Karpas-422 (cell line): ENCODE measurements around the gene MYF5. TPM values are rescaled to one million over a fixed set of nuclear protein-coding genes. Genes with fewer than 3 reads are reported as not detected.

Source experiments
- DNase-seq: peaks from one replicate; pipeline ENCODE4 v3.0.0-alpha.2; 2015
- H2AFZ ChIP-seq: fragments of 200-600 bp; sonication (generic); 2 replicates; pipeline ENCODE4 v1.6.1; 2014; ENCODE audit warnings: antibody characterized with exemption, low read length, mixed read lengths
- H3K27ac ChIP-seq: fragments of 200-600 bp; sonication (generic); 2 replicates; pipeline ENCODE4 v1.5.1; 2014; ENCODE audit warnings: mild to moderate bottlenecking, low read length, moderate library complexity
- H3K27me3 ChIP-seq: fragments of 200-600 bp; sonication (generic); 2 replicates; pipeline ENCODE4 v1.6.1; 2014; ENCODE audit warnings: low read length, mixed read lengths
- H3K36me3 ChIP-seq: fragments of 200-600 bp; sonication (generic); 2 replicates; pipeline ENCODE4 v1.6.1; 2014; ENCODE audit warnings: low read length, mixed read lengths; ENCODE audit not compliant: insufficient read depth
- H3K4me1 ChIP-seq: fragments of 200-600 bp; sonication (generic); 2 replicates; pipeline ENCODE4 v1.6.1; 2014; ENCODE audit warnings: mild to moderate bottlenecking, low read length, mixed read lengths
- H3K4me2 ChIP-seq: fragments of 200-600 bp; sonication (generic); 2 replicates; pipeline ENCODE4 v1.6.1; 2014; ENCODE audit warnings: low read length, low read depth, mild to moderate bottlenecking; ENCODE audit not compliant: poor library complexity, severe bottlenecking
- H3K4me3 ChIP-seq: fragments of 200-600 bp; sonication (generic); 2 replicates; pipeline ENCODE4 v1.5.1; 2014; ENCODE audit warnings: mild to moderate bottlenecking, antibody characterized with exemption, low read length, mixed read lengths
- H3K79me2 ChIP-seq: fragments of 200-600 bp; sonication (generic); 2 replicates; pipeline ENCODE4 v1.6.1; 2014; ENCODE audit warnings: mild to moderate bottlenecking, low read length, mixed read lengths
- H3K9ac ChIP-seq: fragments of 200-600 bp; sonication (generic); 2 replicates; pipeline ENCODE4 v1.6.0; 2014; ENCODE audit warnings: low read length
- H3K9me2 ChIP-seq: fragments of 200-600 bp; sonication (generic), shearing (Covaris generic); replicated peaks from 2 replicates; pipeline ENCODE4 v1.6.0; 2014; ENCODE audit warnings: mild to moderate bottlenecking, low read length, moderate library complexity; ENCODE audit not compliant: insufficient read depth
- H3K9me3 ChIP-seq: fragments of 300-700, 200-600 bp; sonication (generic); 2 replicates; pipeline ENCODE4 v1.6.1; 2014; ENCODE audit warnings: low read length, mixed read lengths
- H4K20me1 ChIP-seq: fragments of 200-600 bp; sonication (generic); 2 replicates; pipeline ENCODE4 v1.6.1; 2014; ENCODE audit warnings: mild to moderate bottlenecking, antibody characterized with exemption, low read length, low read depth; ENCODE audit not compliant: insufficient read depth
- total RNA-seq: library from RNA; depleted of rRNA; stranded (reverse); fragments of >200 nt; shearing (Covaris generic); gene quantifications from 2 replicates; pipeline ENCODE4 v1.2.3, GENCODE V29; 2014; ENCODE audit warnings: low replicate concordance

Gene MYF5
- total RNA-seq, 1 experiment from 2014 or later, result not detected

DNA sequence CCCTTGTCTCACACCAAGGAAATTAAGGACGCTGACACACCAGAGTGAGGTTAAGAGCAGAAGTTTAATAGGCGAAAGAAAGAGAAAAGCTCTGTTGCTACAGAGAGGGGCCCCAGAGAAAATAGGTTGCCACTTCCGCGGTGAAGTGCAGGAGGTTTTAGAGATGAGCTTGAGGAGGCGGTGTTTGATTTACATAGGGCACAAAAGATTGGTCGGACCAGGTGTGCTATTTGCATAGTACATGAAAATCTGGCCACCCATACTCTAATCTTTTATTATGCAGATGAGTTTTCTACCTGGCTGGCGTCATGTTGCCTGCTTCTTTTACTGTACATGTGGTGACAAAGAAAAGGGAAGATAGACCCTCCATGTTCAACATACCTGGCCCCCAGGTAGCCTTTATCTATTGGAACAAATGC, 32.6 kb upstream of the MYF5 start:
- H3K79me2 ChIP-seq, result no peaks in the 10 kb centered on the region
- no peaks in the 10 kb centered on the region for H3K9me3 ChIP-seq
- H3K36me3 ChIP-seq, result no peaks in the 10 kb centered on the region
- no peaks in the 10 kb centered on the region for H3K27me3 ChIP-seq
- H3K4me2 ChIP-seq, result no peak overlapping the region
- H3K27ac ChIP-seq, result no peak overlapping the region
- no peak overlapping the region for H3K4me3 ChIP-seq
- no peak overlapping the region for H3K9ac ChIP-seq
- no peaks in the 10 kb centered on the region for H3K4me1 ChIP-seq
- no peaks in the 10 kb centered on the region for H3K9me2 ChIP-seq
- no peak overlapping the region for H2AFZ ChIP-seq
- no peaks in the 10 kb centered on the region for H4K20me1 ChIP-seq
- no peak for DNase-seq

DNA sequence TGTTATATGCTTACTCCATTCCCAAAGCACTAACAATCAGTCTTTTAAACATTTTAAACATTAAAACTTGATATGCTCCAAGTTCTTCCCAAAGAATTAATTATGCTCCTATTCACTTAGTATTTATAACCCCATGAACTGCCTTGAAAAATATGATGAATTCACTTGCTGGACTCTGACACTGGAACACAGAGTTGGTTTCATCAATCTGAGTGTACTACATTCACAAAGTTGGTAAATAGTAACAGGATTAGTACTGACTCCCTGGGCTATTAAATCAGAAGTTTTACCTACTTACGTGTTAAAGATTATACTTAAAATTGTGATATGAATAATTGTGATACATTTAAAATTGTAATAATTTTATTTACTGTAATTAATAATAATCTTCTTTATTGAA, 26.6 kb upstream of the MYF5 start:
- Histone ChIP-seq H3K9me3 (no peaks in the 10 kb centered on the region), H4K20me1 (no peaks in the 10 kb centered on the region), H3K79me2 (no peaks in the 10 kb centered on the region), H3K9me2 (no peaks in the 10 kb centered on the region), H3K27ac (no peak overlapping the region), H3K9ac (no peak overlapping the region), H2AFZ (no peak overlapping the region), H3K4me2 (no peak overlapping the region), H3K4me1 (no peaks in the 10 kb centered on the region), H3K27me3 (no peaks in the 10 kb centered on the region), H3K36me3 (no peaks in the 10 kb centered on the region), H3K4me3 (no peak overlapping the region)
- no peak for DNase-seq

DNA sequence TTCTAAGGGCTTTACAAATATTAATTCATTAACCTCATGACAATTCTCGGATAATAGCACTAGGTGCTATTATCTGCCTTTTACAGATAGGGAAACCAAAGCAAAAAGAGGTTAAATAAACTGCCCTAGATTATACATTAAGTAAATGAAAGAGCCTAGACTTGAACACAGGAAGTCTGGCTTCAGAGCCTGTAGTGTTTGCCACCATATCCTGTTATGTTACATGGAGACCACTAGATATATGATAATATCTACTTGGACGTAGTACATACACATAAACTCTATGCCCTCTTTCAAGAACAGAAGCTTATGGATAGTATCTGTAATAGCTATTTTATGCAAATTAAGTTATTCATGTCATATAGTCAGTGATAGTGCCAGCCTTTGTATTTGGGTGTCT, 26.2 kb upstream of the MYF5 start:
- no peak overlapping the region for H3K4me3 ChIP-seq
- H2AFZ ChIP-seq, result no peak overlapping the region
- H4K20me1 ChIP-seq, result no peaks in the 10 kb centered on the region
- no peaks in the 10 kb centered on the region for H3K79me2 ChIP-seq
- no peak overlapping the region for H3K27ac ChIP-seq
- H3K9me3 ChIP-seq, result no peaks in the 10 kb centered on the region
- no peak overlapping the region for H3K4me2 ChIP-seq
- H3K27me3 ChIP-seq, result no peaks in the 10 kb centered on the region
- no peaks in the 10 kb centered on the region for H3K9me2 ChIP-seq
- no peaks in the 10 kb centered on the region for H3K4me1 ChIP-seq
- no peak for DNase-seq
- H3K9ac ChIP-seq, result no peak overlapping the region
- no peaks in the 10 kb centered on the region for H3K36me3 ChIP-seq

DNA sequence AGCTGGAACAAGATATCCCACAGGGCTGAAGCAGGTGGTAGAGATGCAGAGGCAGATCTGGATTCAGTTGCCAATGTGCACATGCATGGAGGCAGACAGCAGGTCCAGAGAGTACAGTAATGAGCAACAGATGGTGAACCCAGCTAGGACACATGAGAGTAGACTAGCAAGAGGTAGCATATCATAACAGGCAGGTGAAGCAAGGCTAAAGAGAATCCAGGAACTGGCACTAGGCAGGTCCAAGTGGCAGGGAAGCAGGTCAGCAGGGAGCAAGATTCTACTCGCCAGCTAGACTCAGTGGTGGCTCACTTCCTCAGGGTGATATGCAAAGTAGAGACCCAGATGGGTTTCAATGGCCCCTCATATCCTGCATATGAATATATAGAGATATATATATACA, 24.6 kb upstream of the MYF5 start:
- H3K36me3 ChIP-seq, result no peaks in the 10 kb centered on the region
- no peak overlapping the region for H3K9ac ChIP-seq
- H3K4me3 ChIP-seq, result no peak overlapping the region
- no peak overlapping the region for H3K27ac ChIP-seq
- H3K79me2 ChIP-seq, result no peaks in the 10 kb centered on the region
- H4K20me1 ChIP-seq, result no peaks in the 10 kb centered on the region
- no peaks in the 10 kb centered on the region for H3K4me1 ChIP-seq
- no peak overlapping the region for H2AFZ ChIP-seq
- no peaks in the 10 kb centered on the region for H3K27me3 ChIP-seq
- no peaks in the 10 kb centered on the region for H3K9me2 ChIP-seq
- no peak for DNase-seq
- no peak overlapping the region for H3K4me2 ChIP-seq
- no peaks in the 10 kb centered on the region for H3K9me3 ChIP-seq

DNA sequence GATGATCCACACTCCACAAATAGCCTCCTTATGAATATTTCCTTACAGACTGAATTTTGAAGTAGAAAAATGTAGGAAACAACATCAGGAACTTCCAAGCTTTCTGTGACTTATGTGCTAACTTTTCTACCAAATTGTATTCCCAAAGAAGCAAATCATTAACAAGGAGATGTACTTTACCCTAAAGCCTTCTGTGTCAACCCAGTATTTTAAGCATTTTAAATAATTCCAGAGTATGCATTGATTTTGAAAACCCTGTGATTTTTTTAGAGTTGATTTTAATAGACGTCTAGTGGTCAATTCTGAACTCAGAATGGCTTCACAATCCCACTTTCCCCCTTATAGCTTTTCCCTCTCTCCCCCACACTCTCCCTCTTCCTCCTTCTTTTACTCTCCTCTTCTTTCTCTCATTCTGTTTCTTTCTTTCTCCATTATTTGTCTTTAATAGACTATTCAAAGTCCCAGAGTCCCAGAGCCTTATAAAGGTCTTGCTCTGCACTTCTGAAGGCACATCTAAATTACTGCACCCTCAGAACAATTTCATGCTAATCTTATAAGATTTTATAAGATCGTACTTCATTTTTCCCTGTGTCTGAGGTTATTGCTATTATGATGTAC, 19.3 kb upstream of the MYF5 start:
- Histone ChIP-seq H2AFZ (no peak overlapping the region), H3K36me3 (no peaks in the 10 kb centered on the region), H3K4me3 (no peak overlapping the region), H4K20me1 (no peaks in the 10 kb centered on the region), H3K4me1 (no peaks in the 10 kb centered on the region), H3K4me2 (no peak overlapping the region), H3K79me2 (no peaks in the 10 kb centered on the region), H3K27ac (no peak overlapping the region), H3K27me3 (no peaks in the 10 kb centered on the region), H3K9ac (no peak overlapping the region), H3K9me3 (no peaks in the 10 kb centered on the region), H3K9me2 (no peaks in the 10 kb centered on the region)
- no peak for DNase-seq

DNA sequence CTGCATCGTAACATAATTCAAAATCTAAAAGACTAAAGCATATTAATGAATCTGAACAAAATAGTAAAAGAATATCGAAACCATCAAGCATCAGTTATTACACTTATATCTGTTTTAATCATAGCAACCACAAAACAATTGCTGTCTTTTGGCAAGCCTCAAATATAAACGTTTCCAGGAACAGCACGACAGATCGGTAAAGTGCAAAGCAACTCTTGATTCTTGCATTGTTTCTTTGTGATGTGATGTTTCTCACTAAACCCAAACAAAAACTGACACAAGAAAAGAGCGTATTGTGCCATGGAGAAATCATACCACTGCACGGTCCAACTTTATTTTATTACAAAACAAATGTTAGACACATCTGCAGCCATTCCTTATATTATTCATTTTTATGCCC, 18.5 kb upstream of the MYF5 start:
- H3K27ac ChIP-seq, result no peak overlapping the region
- H4K20me1 ChIP-seq, result no peaks in the 10 kb centered on the region
- H3K4me1 ChIP-seq, result peaks cover 6% of the 10 kb centered on the region
- H3K36me3 ChIP-seq, result no peaks in the 10 kb centered on the region
- H3K9me3 ChIP-seq, result no peaks in the 10 kb centered on the region
- H3K79me2 ChIP-seq, result no peaks in the 10 kb centered on the region
- H3K9me2 ChIP-seq, result no peaks in the 10 kb centered on the region
- H3K4me3 ChIP-seq, result no peak overlapping the region
- H3K9ac ChIP-seq, result no peak overlapping the region
- H2AFZ ChIP-seq, result no peak overlapping the region
- H3K4me2 ChIP-seq, result no peak overlapping the region
- H3K27me3 ChIP-seq, result no peaks in the 10 kb centered on the region
- DNase-seq, result no peak

- peaks cover 7% of the 10 kb centered on the region for H3K4me1 ChIP-seq
- no peak for DNase-seq
- no peaks in the 10 kb centered on the region for H3K79me2 ChIP-seq
- H3K4me2 ChIP-seq, result no peak overlapping the region
- H3K9me3 ChIP-seq, result no peaks in the 10 kb centered on the region
- no peaks in the 10 kb centered on the region for H3K9me2 ChIP-seq
- H3K4me3 ChIP-seq, result no peak overlapping the region
- H3K9ac ChIP-seq, result no peak overlapping the region
- H3K27ac ChIP-seq, result no peak overlapping the region
- no peak overlapping the region for H2AFZ ChIP-seq
- H4K20me1 ChIP-seq, result no peaks in the 10 kb centered on the region
- H3K27me3 ChIP-seq, result no peaks in the 10 kb centered on the region
- H3K36me3 ChIP-seq, result no peaks in the 10 kb centered on the region
Observed at GRCh38 chr12:80698847-80699542, 17.7 kb upstream of the MYF5 start.

DNA sequence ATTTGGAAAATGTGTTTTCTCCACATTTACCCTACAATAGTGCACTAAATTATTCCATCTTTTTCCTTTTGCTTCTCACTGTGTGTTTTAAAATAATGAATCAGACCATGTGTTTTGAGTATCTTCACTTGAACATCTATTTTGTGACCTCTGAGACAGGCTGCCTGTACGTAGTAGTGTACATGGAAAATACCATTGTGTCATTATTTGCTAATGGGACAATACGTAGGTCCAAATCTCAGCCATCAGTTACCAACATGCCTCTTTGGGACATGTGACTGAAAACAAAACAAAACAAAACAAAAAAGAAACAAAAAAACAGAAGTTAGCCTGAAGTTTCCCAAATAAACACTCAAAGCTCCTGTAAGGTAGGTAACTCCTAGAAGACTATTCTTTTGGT, 16.4 kb upstream of the MYF5 start:
- Histone ChIP-seq H4K20me1 (no peaks in the 10 kb centered on the region), H3K9ac (no peak overlapping the region), H3K4me3 (no peak overlapping the region), H3K27ac (no peak overlapping the region), H2AFZ (no peak overlapping the region), H3K4me2 (no peak overlapping the region), H3K36me3 (no peaks in the 10 kb centered on the region), H3K79me2 (no peaks in the 10 kb centered on the region), H3K27me3 (no peaks in the 10 kb centered on the region), H3K9me3 (no peaks in the 10 kb centered on the region), H3K4me1 (peaks cover 7% of the 10 kb centered on the region), H3K9me2 (no peaks in the 10 kb centered on the region)
- no peak for DNase-seq
